HCT116 (cell line): ENCODE results near the gene LYPD8. TPM values are rescaled to one million over a fixed set of nuclear protein-coding genes. Genes with fewer than 3 reads are reported as not detected.

Source experiments
- ATAC-seq: fragments of 200-7000 bp; cut with Tn5 transposase; 2 replicates; pipeline ENCODE4 v1.9.1; 2020; ENCODE audit warnings: mild to moderate bottlenecking, moderate library complexity
- BruUV-seq: library from RNA; stranded (reverse); fragments of 400-500 nt; replicated peaks from 2 replicates; lab custom pipeline; 2021; lab: Mats Ljungman, UMichigan
- CTCF ChIA-PET: fragments of 300-600 bp; sonication (Branson Sonifier 250); formaldehyde crosslinking; loops from one replicate; lab custom pipeline; 2021; ENCODE audit warnings: antibody characterized with exemption; lab: Charles Lee
- POLR2A ChIA-PET: fragments of 300-600, 350-600 bp; sonication (Branson Sonifier 250); formaldehyde crosslinking; loops from one replicate; lab custom pipeline; 2021; ENCODE audit warnings: antibody characterized with exemption; lab: Charles Lee
- RAD21 ChIA-PET, 2 experiments: fragments of 300-600 bp; sonication (Branson Sonifier 250); formaldehyde crosslinking; loops; one replicate each; lab custom pipeline; 2023; ENCODE audit warnings: low total read pairs in 2 of 2; ENCODE audit not compliant: uncharacterized antibody in 2 of 2, unreplicated experiment in 2 of 2, low non-redundant PET in 1 of 2; lab: Charles Lee
- DNase-seq: peaks from one replicate; pipeline ENCODE4 v3.0.0-alpha.2; 2010; ENCODE audit warnings: low read depth, low spot score
- H2AFZ ChIP-seq: fragments of 200-600 bp; shearing (Covaris generic), sonication (generic); 2 replicates; pipeline ENCODE4 v1.6.1; 2017; ENCODE audit warnings: low read depth, mixed run types, mixed read lengths, antibody characterized with exemption, low read length; ENCODE audit not compliant: poor library complexity, severe bottlenecking
- H3K27ac ChIP-seq: 2 replicates; pipeline ENCODE4 v1.5.1; 2012; ENCODE audit warnings: low read depth, low read length
- H3K27me3 ChIP-seq: fragments of 200-600 bp; sonication (generic); 2 replicates; pipeline ENCODE4 v1.6.1; 2016; ENCODE audit warnings: mixed run types, low read length, mixed read lengths; ENCODE audit not compliant: insufficient read depth
- H3K36me3 ChIP-seq, 2 experiments: fragments of 200-500 bp in 1 of 2; fragments of 200-600 bp in 1 of 2; sonication (Bioruptor generic) in 1 of 2; sonication (generic) in 1 of 2; 2 replicates each; pipeline versions ENCODE4 v1.5.1 to v1.6.1; 2014 to 2016; ENCODE audit warnings: low read length in 2 of 2, inconsistent platforms in 1 of 2, mixed read lengths in 1 of 2, mixed run types in 1 of 2; ENCODE audit not compliant: insufficient read depth in 2 of 2, control insufficient read depth in 1 of 2
- H3K4me1 ChIP-seq, 2 experiments: fragments of 200-600 bp in 1 of 2; sonication (generic) in 1 of 2; 2 replicates each; pipeline versions ENCODE4 v1.5.1 to v1.6.1; 2012 to 2017; ENCODE audit warnings: low read length in 2 of 2, inconsistent platforms in 1 of 2, mild to moderate bottlenecking in 1 of 2, mixed read lengths in 1 of 2, mixed run types in 1 of 2, moderate library complexity in 1 of 2; ENCODE audit not compliant: insufficient read depth in 2 of 2, control insufficient read depth in 1 of 2
- H3K4me2 ChIP-seq: fragments of 200-600 bp; sonication (generic); 2 replicates; pipeline ENCODE4 v1.6.1; 2017; ENCODE audit warnings: mixed run types, low read length, mixed read lengths
- H3K4me3 ChIP-seq, 2 experiments: fragments of 200-600 bp in 1 of 2; sonication (generic) in 1 of 2; replicated peaks in 1 of 2; 2 replicates each; pipeline ENCODE4 v1.5.1; 2011 to 2016; ENCODE audit warnings: low read length in 2 of 2, control low read depth in 1 of 2, low read depth in 1 of 2, mild to moderate bottlenecking in 1 of 2, mixed read lengths in 1 of 2, mixed run types in 1 of 2
- H3K79me2 ChIP-seq: fragments of 200-600 bp; sonication (generic); 2 replicates; pipeline ENCODE4 v1.6.1; 2017; ENCODE audit warnings: mild to moderate bottlenecking, mixed run types, low read length, moderate library complexity, mixed read lengths; ENCODE audit not compliant: insufficient read depth
- H3K9ac ChIP-seq: fragments of 200-600 bp; sonication (generic); 2 replicates; pipeline ENCODE4 v1.6.1; 2016; ENCODE audit warnings: low read length, mixed read lengths
- H3K9me2 ChIP-seq: fragments of 200-600 bp; sonication (generic), shearing (Covaris generic); 2 replicates; pipeline ENCODE4 v1.6.1; 2017; ENCODE audit warnings: mixed run types, mild to moderate bottlenecking, moderate library complexity; ENCODE audit not compliant: insufficient read depth
- H3K9me3 ChIP-seq, 2 experiments: fragments of 200-500 bp in 1 of 2; fragments of 200-600 bp in 1 of 2; sonication (Bioruptor generic) in 1 of 2; sonication (generic) in 1 of 2; 2 replicates each; pipeline ENCODE4 v1.6.1; 2014 to 2017; ENCODE audit warnings: low read length in 2 of 2, mixed read lengths in 2 of 2, inconsistent platforms in 1 of 2, low read depth in 1 of 2, mild to moderate bottlenecking in 1 of 2, mixed run types in 1 of 2, moderate library complexity in 1 of 2; ENCODE audit not compliant: control insufficient read depth in 1 of 2, insufficient read depth in 1 of 2
- H4K20me1 ChIP-seq: fragments of 200-600 bp; sonication (generic), shearing (Covaris generic); 2 replicates; pipeline ENCODE4 v1.6.1; 2017; ENCODE audit warnings: mixed run types, mild to moderate bottlenecking, moderate library complexity; ENCODE audit not compliant: insufficient read depth
- CBX3 ChIP-seq: IDR thresholded peaks from 2 replicates; pipeline ENCODE4 v1.6.1; 2012; ENCODE audit warnings: low read depth
- CEBPB ChIP-seq: IDR thresholded peaks from 2 replicates; pipeline ENCODE4 v1.6.1; 2012; ENCODE audit warnings: low read depth
- EGR1 ChIP-seq: IDR thresholded peaks from 2 replicates; pipeline ENCODE4 v1.6.1; 2012; ENCODE audit warnings: low read depth
- ELF1 ChIP-seq: IDR thresholded peaks from 2 replicates; pipeline ENCODE4 v1.6.1; 2012; ENCODE audit warnings: low read depth, borderline replicate concordance
- EZH2phosphoT487 ChIP-seq: fragments of 200-600 bp; IDR thresholded peaks from 2 replicates; pipeline ENCODE4 v1.6.1; 2018; ENCODE audit warnings: antibody characterized with exemption, borderline replicate concordance
- FOSL1 ChIP-seq: IDR thresholded peaks from 2 replicates; pipeline ENCODE4 v1.6.1; 2012; ENCODE audit warnings: low read depth
- JUND ChIP-seq: IDR thresholded peaks from 2 replicates; pipeline ENCODE4 v1.6.1; 2012
- SIN3A ChIP-seq: IDR thresholded peaks from 2 replicates; pipeline ENCODE4 v1.6.1; 2012; ENCODE audit warnings: low read depth
- SP1 ChIP-seq: IDR thresholded peaks from 2 replicates; pipeline ENCODE4 v1.6.1; 2012; ENCODE audit warnings: low read depth
- YY1 ChIP-seq: IDR thresholded peaks from 2 replicates; pipeline ENCODE4 v1.6.1; 2011; ENCODE audit warnings: low read length, low read depth, moderate library complexity, mild to moderate bottlenecking; ENCODE audit not compliant: insufficient replicate concordance; ENCODE audit errors: extremely low read depth
- intact Hi-C: fragments of 100-400 bp; cut with micrococcal nuclease; formaldehyde crosslinking; loops from 2 replicates; pipeline ENCODE4 v1.10.0; 2022
- total RNA-seq: library from RNA; stranded (reverse); gene quantifications from one replicate; pipeline ENCODE4 v1.2.1, GENCODE V29; 2021; ENCODE audit not compliant: unreplicated experiment
- TF ChIP-seq, protein P1 (sequence below): IDR thresholded peaks from 2 replicates; pipeline ENCODE4 v1.6.1; 2012; ENCODE audit warnings: low read depth
- TF ChIP-seq, protein P2 (sequence below), 3 experiments: fragments of 200-600 bp in 1 of 3; sonication (generic) in 1 of 3; IDR thresholded peaks in 2 of 3; conservative IDR thresholded peaks in 1 of 3; 2 replicates each; pipeline ENCODE4 v1.5.1; 2012 to 2017; ENCODE audit warnings: low read depth in 2 of 3, low read length in 2 of 3, antibody characterized with exemption in 1 of 3, borderline replicate concordance in 1 of 3, control low read depth in 1 of 3, mild to moderate bottlenecking in 1 of 3, mixed read lengths in 1 of 3, mixed run types in 1 of 3, moderate library complexity in 1 of 3; ENCODE audit not compliant: insufficient read depth in 1 of 3

The LYPD8 gene
- total RNA-seq, 1 experiment from 2014 or later: not detected

DNA sequence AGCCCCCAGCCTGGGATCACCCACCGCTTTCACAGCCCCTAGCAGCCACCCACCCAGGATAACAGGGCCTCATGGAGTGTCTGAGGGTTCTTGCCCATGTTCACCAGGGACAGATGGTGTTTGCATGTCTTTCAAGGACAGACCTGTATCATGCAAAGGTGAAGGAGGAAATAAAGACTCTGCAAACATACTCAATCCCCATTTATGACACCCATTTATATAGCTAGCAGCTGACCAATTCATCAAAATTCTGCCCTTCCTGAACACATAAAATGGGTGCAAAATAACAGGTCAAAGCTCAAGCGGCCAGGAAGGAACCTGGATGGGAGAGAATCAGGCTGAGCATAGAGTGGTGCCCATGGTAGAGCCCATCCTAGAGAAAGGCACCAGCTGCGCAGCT, 32.8 kb upstream of the LYPD8 start:
- no peaks in the 10 kb centered on the region for H4K20me1 ChIP-seq
- CTCF ChIA-PET: no interaction called here
- no TSS peak for BruUV-seq
- H3K79me2 ChIP-seq: no peaks in the 10 kb centered on the region
- intact Hi-C loops: no loop called here
- no peak overlapping the region for H3K4me3 ChIP-seq
- no peaks in the 10 kb centered on the region for H3K36me3 ChIP-seq
- H2AFZ ChIP-seq: no peak overlapping the region
- H3K9ac ChIP-seq: no peak overlapping the region
- no peaks in the 10 kb centered on the region for H3K4me1 ChIP-seq
- H3K27ac ChIP-seq: no peak overlapping the region
- H3K27me3 ChIP-seq: no peaks in the 10 kb centered on the region
- POLR2A ChIA-PET: no interaction called here
- ATAC-seq: no peak
- TF ChIP-seq EGR1 (no peak), JUND (no peak), YY1 (no peak), CBX3 (no peak), EZH2phosphoT487 (no peak), CEBPB (no peak), SP1 (no peak), SIN3A (no peak), FOSL1 (no peak), ELF1 (no peak)
- TF ChIP-seq, protein P1, sequence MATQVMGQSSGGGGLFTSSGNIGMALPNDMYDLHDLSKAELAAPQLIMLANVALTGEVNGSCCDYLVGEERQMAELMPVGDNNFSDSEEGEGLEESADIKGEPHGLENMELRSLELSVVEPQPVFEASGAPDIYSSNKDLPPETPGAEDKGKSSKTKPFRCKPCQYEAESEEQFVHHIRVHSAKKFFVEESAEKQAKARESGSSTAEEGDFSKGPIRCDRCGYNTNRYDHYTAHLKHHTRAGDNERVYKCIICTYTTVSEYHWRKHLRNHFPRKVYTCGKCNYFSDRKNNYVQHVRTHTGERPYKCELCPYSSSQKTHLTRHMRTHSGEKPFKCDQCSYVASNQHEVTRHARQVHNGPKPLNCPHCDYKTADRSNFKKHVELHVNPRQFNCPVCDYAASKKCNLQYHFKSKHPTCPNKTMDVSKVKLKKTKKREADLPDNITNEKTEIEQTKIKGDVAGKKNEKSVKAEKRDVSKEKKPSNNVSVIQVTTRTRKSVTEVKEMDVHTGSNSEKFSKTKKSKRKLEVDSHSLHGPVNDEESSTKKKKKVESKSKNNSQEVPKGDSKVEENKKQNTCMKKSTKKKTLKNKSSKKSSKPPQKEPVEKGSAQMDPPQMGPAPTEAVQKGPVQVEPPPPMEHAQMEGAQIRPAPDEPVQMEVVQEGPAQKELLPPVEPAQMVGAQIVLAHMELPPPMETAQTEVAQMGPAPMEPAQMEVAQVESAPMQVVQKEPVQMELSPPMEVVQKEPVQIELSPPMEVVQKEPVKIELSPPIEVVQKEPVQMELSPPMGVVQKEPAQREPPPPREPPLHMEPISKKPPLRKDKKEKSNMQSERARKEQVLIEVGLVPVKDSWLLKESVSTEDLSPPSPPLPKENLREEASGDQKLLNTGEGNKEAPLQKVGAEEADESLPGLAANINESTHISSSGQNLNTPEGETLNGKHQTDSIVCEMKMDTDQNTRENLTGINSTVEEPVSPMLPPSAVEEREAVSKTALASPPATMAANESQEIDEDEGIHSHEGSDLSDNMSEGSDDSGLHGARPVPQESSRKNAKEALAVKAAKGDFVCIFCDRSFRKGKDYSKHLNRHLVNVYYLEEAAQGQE: no peak
- TF ChIP-seq, protein P2, sequence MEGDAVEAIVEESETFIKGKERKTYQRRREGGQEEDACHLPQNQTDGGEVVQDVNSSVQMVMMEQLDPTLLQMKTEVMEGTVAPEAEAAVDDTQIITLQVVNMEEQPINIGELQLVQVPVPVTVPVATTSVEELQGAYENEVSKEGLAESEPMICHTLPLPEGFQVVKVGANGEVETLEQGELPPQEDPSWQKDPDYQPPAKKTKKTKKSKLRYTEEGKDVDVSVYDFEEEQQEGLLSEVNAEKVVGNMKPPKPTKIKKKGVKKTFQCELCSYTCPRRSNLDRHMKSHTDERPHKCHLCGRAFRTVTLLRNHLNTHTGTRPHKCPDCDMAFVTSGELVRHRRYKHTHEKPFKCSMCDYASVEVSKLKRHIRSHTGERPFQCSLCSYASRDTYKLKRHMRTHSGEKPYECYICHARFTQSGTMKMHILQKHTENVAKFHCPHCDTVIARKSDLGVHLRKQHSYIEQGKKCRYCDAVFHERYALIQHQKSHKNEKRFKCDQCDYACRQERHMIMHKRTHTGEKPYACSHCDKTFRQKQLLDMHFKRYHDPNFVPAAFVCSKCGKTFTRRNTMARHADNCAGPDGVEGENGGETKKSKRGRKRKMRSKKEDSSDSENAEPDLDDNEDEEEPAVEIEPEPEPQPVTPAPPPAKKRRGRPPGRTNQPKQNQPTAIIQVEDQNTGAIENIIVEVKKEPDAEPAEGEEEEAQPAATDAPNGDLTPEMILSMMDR (IDR thresholded peaks at IDR 0.05 in 2 of 3, conservative IDR thresholded peaks at IDR 0.05 in 1 of 3; ENCODE audit: borderline replicate concordance in 1 of 3, insufficient read depth in 1 of 3, low read depth in 2 of 3, low read length in 2 of 3): no peak
- TF ChIP-seq, all 23 proteins: peak for 0
- no peak for DNase-seq
- Histone ChIP-seq H3K4me2 (no peak overlapping the region), H3K9me2 (no peaks in the 10 kb centered on the region), H3K9me3 (no peaks in the 10 kb centered on the region)
- RAD21 ChIA-PET: no interaction called here
